Stomach (tissue), 4 donors: ENCODE data around the gene ZNHIT3.

Experiments used
- EP300 ChIP-seq: sonication (generic); formaldehyde crosslinking; IDR thresholded peaks from one replicate; pipeline ENCODE4 v1.6.1; 2017; ENCODE audit warnings: antibody characterized with exemption
- POLR2AphosphoS5 ChIP-seq, 3 donors: sonication (generic); formaldehyde crosslinking; IDR thresholded peaks; one replicate each; pipeline ENCODE4 v1.6.1; 2016; ENCODE audit warnings: antibody characterized with exemption in 3 of 3
- TF ChIP-seq, protein P1 (sequence below), 7 experiments: fragments of 450-650 bp in 4 of 7; fragments of 200-600 bp in 3 of 7; sonication (generic) in 3 of 7; IDR thresholded peaks; one replicate each; pipeline ENCODE4 v1.5.1; 2016 to 2019; ENCODE audit warnings: antibody characterized with exemption in 7 of 7, control low read depth in 2 of 7, mild to moderate bottlenecking in 1 of 7

DNA sequence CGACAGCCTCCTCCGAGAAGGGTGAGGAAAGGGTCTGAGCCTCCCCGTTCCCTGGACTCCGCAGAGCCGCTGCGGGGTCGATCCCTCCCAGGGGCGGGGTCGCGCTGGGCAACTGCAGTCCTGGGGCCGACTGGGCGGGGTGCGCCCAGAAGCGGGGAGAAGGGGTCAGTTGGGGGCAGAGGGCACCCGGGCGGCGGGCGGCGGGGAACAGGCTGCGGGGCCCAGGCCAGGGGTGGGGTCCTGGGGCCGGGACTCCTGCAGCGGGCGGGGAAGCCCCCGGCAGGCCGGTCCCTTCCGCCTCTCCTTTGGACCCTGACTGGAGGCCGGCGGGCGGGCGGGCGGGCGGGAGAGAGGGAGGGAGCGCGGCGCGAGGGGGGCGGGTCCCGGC is 58.6 kb downstream of the ZNHIT3 start:
- TF ChIP-seq, protein P1, sequence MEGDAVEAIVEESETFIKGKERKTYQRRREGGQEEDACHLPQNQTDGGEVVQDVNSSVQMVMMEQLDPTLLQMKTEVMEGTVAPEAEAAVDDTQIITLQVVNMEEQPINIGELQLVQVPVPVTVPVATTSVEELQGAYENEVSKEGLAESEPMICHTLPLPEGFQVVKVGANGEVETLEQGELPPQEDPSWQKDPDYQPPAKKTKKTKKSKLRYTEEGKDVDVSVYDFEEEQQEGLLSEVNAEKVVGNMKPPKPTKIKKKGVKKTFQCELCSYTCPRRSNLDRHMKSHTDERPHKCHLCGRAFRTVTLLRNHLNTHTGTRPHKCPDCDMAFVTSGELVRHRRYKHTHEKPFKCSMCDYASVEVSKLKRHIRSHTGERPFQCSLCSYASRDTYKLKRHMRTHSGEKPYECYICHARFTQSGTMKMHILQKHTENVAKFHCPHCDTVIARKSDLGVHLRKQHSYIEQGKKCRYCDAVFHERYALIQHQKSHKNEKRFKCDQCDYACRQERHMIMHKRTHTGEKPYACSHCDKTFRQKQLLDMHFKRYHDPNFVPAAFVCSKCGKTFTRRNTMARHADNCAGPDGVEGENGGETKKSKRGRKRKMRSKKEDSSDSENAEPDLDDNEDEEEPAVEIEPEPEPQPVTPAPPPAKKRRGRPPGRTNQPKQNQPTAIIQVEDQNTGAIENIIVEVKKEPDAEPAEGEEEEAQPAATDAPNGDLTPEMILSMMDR (IDR thresholded peaks at IDR 0.05) = no peak
- no peak for TF ChIP-seq POLR2AphosphoS5 (IDR thresholded peaks at IDR 0.05)
- no peak for TF ChIP-seq EP300
